CD4-positive, alpha-beta T cell treated with Interleukin-6 for 4 hours (primary cell): ENCODE measurements around the gene FMC1.
"Not testable (repeated sequence)": the region's sequence is repeated elsewhere in the genome, so short reads cannot be mapped to it uniquely, and the experiment has no call there.

ENCODE experiments used
- DNase-seq: peaks from one replicate; pipeline ENCODE4 v3.0.0-alpha.2; 2020; ENCODE audit warnings: mixed read lengths

FMC1 gene

DNA sequence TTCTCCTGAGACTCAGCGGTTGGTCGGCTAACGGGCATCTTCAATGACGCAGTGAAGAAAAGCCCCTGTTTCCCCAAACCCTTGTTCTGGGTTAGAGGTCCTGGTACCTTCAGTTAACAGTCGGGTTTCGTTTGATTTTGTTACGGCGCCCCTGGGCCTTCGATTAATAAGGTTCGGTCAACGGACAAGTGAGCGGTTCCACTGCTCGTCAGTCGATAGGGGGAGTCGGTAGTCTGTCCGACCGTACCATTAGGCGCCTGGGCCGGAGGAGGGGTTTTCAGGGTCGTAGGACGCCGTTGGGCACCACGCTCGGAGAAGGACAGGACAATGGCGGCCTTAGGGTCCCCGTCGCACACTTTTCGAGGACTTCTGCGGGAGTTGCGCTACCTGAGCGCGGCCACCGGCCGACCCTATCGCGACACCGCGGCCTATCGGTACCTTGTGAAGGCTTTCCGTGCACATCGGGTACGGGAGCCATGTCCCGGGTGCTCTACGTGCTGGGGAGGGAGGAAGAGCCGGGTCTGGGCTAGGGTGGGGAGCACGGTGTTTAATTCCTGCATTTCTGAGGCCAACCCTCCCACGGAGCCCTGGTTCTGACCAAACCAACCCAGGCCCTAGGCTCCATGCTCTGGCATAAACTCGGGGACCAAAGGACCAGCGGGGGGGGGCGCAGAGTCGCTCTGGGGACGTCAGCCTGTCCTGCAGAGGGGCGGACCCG lies at the start of gene FMC1:
FMC1 (plus strand) TSS at position 280 of the 718 bp plus-strand sequence; CDS start at position 328, 48 bp downstream.
- peak; percentile 86 for DNase-seq

DNA sequence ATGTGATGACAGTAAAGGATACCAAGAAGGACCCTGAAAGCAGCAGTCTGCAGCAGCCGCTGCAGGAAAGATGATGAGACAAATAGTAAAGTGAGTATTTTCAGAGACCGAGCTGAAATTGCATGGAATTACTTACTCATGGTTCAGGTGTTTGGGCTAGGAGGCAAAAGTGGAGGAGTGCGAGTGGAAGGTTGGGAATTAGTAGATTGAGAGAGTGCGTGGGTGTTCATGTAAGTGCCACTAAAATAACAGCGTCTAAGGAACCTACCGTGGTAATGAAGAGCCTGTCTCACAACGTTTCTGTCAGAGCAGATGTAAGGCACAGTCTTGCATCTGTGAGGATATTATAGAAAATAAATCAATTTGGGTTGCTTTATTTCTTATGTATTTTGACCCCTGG lies 48.3 kb upstream of the FMC1 start:
- no peak for DNase-seq

DNA sequence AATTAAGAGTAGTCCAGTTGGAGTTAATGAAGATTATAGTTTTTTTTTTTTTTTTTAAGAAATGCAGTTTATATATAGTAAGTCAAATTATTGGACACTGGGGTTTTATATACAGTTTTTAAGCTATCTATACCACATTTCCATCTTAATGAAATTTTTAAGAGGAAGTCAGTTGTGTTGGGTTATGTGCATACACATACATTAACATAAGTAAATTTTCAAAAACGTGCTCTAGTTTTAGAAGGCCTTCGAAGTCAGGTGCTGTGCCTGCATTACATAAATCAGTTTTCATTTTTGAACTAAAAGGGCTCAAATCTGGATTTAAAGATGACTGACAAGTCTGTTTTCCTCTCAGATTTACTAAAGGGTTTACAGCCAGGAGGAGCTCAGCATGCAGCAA lies 47.6 kb upstream of the FMC1 start:
- no peak for DNase-seq

DNA sequence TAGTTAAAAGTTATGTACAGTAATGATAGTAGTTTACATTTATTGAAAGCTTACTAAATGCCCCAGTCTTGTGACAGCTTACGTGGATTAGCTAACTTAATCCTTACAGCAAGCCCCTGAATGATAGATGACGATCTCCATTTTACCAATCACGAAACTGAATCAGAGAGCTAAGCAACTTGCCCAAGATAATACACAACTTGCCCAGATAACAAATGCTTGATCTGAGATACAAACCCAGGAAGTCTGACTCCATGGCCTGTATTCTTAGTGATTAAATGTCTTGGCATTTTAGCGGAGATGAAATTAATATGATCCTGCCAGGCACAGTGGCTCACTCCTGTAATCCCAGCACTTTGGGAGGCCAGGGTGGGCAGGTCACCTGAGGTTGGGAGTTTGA lies 46.9 kb upstream of the FMC1 start:
- no peak for DNase-seq

DNA sequence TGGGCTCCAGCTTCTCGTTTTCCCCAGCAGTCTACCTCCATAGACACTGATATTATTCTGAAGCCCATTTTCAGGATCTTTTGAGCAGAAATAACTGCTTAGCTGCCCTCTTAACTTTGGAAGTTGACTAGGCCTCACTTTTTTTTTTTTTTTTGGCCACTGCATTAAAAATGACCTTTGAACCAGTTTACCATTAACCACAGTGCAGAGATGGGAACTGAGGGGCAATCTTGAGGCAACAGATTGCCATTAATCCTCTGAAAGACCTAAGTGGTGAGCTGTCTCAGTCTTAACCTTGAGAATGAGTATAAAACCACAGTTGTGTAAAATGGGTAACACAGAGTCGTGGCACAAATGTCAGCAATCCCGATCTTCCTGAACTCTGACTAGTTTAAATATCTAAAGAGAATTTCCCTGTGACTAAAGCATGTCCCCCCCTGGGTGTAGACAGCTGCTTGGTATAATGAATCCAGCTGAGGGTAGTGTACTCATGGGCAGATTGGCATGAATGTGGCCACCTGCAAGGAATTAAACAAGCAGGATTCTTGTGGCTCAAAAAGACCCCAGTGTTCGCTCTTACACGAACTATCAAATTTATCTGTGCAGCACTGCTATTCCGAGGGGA lies 46.1 kb upstream of the FMC1 start:
- no peak for DNase-seq

DNA sequence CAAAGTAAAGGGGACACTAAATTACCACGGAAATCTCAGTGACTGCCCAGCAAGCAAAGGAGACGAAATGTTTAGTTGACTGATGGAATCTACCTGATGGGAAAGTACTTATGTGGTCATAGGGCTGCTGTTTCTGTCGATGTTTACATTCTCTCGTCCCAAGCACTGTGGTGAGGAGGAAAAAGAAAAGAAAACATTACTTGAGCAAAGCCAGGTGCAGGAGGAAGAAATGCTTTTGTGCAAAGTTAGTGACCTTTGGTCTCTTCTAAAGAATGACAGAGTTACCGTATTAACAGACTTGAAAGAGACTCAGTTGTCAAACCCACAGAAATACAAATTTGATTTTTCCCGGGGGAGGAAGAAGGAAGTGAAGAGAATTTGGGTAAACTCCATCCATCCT lies 43.3 kb upstream of the FMC1 start:
- DNase-seq: no peak

GRCh38 chr7:139299296-139299695 lies 41.8 kb upstream of the FMC1 start:
- no peak for DNase-seq

DNA sequence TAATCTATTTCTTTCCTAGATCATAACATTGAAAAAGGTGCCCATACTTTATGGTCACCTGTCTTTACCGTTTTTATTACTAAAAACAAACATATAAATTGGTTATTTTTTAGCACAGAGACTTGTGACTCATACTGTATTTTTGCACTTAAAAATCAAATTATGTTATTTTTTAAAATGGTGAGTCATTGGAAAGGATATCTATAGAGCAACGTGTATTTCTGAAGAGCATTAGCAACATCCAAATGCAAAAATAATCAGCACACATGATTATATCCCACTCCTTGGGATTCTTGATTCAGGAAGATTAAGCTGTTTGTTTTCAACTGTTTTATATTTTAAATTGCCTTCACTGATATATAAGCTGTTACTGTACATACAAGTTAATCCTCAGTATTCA lies 40.7 kb upstream of the FMC1 start:
- no peak for DNase-seq

DNA sequence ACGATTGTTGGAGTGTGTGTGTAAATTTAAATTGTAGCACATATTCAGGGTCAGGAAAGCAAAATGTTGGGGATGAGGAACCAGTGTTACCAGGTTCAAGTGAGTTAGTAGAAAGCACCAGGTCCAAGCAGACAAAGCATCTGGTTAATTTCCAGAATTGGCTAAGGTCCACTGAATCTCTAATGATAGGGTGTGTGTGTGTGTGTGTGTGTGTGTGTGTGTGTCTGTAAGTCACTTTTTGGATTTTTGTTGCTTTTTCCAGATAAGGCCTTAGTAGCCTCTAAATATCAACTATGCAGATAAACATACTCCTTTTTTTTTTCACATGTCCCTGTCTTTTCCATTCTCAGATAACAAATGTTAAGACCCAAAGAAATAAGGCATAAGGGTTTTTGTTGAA lies 36.6 kb upstream of the FMC1 start:
- no peak for DNase-seq

DNA sequence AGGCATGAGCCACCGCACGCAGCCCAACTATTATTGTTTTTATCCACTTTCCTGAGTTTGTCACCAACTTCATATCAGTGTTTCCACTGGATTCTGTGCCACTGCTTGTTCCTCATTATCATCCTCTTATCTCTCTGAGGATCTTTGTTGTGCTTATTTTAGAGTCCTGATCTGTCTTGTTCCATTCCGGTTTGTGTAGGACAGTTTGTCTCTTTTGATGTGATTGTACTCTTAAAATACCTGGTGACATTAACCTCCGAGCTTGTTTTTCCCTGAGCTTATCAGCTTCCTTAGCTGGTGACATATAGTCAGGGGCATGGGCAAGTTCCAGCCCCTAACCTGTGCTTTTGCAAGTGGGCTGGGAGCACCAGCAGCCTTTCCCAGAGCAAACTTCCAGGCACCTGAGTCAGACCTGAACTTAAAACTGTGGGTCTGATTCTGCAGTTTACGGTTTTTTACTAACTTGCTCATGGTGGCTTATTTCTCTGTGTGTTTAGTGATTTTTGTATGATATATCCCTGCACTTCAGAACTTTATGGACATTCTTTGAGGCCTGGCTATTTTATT lies 23.1 kb upstream of the FMC1 start:
- no peak for DNase-seq

- no peak for DNase-seq
Observed at GRCh38 chr7:139321071-139321745, 19.9 kb upstream of the FMC1 start.

DNA sequence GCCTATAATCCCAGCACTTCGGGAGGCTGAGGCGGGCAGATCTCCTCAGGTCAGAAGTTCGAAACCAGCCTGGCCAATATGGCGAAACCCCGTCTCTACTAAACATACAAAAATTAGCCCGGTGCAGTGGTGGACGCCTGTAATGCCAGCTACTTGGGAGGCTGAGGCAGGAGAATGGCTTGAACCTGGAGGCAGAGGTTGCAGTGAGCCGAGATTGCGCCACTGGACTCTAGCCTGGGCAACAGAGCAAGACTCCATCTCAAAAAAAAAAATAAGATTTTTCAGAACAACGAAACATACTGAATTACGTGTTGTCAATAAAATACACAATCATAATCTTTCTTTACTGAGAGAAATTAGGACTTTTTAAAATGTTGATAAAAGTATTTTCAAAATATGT lies 16.4 kb upstream of the FMC1 start:
- not testable (repeated sequence) for DNase-seq

- no peak for DNase-seq
Observed at GRCh38 chr7:139328375-139328774, 12.8 kb upstream of the FMC1 start.

DNA sequence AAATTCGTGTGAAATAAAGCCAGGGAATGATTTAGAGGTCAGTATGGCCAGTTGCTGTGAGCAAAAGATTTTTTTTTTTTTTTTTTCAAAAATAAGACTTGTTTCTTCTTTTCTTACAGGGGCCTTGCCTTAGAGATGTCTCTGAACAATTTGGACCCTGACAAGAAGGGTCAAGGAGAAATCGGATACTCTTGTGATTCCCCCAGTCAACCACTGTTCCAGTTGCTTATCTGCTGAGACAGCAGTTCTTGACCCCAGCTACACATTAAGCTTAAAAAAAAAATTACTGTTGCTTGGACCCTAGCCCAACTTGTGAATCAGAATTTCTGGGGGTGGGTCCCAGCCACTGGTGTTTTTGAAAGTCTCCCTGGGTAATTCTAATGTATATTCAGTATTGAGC lies 12.0 kb upstream of the FMC1 start:
- no peak for DNase-seq

GRCh38 chr7:139330333-139331030 lies 10.7 kb upstream of the FMC1 start:
- DNase-seq: no peak

GRCh38 chr7:139332697-139333359 lies 8.3 kb upstream of the FMC1 start:
- DNase-seq: no peak

GRCh38 chr7:139333443-139333842 lies 7.7 kb upstream of the FMC1 start:
- not testable (repeated sequence) for DNase-seq

- DNase-seq: no peak
Observed at GRCh38 chr7:139334399-139335150, 6.6 kb upstream of the FMC1 start.

- DNase-seq: no peak
Observed at GRCh38 chr7:139339025-139339424, 2.1 kb upstream of the FMC1 start.

DNA sequence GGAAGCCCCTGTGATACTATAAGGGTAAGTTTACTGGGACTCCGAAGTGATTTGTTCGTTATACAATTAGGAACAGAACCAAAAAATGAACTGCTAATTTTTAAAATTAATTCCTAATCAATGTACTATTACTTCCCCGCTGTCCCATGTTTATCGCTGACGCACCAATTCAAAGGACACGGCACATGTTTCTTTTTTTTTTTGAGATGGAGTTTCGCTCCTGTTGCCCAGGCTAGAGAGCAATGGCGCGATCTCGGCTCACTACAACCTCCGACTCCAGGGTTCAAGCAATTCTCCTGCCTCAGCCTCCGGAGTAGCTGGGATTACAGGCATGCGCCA lies 1.5 kb upstream of the FMC1 start:
- DNase-seq: no peak

- DNase-seq: peak; percentile 98
Observed at GRCh38 chr7:139340037-139340807, 915 bp upstream of the FMC1 start.

DNA sequence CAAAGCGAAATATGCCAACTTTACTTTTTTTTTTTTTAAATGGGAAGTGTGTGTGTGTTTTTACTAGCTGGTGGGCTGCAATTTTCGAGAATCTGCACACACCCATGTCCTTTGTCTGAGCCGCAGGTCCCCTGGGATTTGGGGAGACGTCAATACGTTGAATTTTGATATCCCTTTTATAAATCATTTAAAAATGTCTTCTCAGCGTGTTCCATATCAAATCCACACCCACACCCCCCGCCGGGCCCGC lies 404 bp upstream of the FMC1 start:
- no peak for DNase-seq
